Right ventricle myocardium inferior (tissue), 1 donor: ENCODE measurements around the gene COPE. TPM values are rescaled to one million over a fixed set of nuclear protein-coding genes. Genes with fewer than 3 reads are reported as not detected.
A peak's percentile ranks its signal among the peaks of the same experiment; 100 is the strongest.

Experiments used
- ATAC-seq: fragments of 200-7000 bp; cut with Tn5 transposase; one replicate; pipeline ENCODE4 v1.9.1; 2020; ENCODE audit warnings: mild to moderate bottlenecking, moderate library complexity
- DNase-seq: peaks from one replicate; pipeline ENCODE4 v3.0.0; 2021; ENCODE audit errors: missing footprints
- intact Hi-C: fragments of 100-400 bp; cut with DNase I; formaldehyde crosslinking; loops from one replicate; pipeline ENCODE4 v1.11.0; 2022
- total RNA-seq: library from RNA; stranded (reverse); fragmentation: NEBNext Ultra II Directional; extraction: Animal tissue kit (Norgen Biotek cat#: 25700); gene quantifications from one replicate; pipeline ENCODE4 v1.2.1, GENCODE V29; 2021
- donor health status: DM: no; HTN: yes; CAD: no; lungs with severe emphysema.

The COPE gene
- total RNA-seq, 1 donor from 2014 or later: 139 TPM

DNA sequence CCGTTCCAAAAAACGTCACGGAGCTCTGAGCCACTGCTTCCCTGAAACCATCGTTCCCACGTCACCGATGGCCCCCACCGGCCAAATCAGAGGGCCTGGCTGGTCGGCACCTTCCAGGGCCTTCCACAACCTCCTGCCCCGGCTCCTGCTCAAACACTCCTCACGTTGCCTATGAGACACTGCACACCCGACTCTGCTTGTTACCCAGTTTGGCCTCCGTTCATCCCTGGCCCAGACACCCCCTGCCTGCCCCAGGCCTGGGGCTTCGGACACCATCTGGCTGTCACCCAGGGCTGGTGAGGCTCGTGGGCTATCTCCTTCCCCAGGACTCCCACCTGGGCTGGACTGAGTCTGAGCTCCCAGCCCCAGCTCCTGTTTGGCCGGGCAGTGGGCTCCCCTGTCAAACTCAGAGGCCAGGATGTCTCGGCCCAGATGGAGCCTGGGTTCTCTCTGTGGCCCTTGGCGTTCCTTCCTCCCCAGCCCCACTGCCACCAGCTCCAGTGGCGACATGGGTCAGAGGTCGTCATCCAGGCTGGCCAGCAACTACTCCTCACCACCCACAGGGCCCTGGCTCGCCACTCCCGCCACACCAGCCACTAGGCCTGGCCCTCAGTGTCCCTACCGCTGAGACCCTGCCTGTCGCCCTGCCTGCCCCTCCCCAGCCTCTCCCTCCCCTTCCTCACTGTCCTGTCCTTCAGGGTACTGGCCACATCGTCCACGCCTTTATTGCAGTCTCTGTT lies 41.0 kb downstream of the COPE start:
- ATAC-seq: no peak
- DNase-seq: no peak
- intact Hi-C loops: no loop called here

- ATAC-seq: no peak
- intact Hi-C loops: no loop called here
- DNase-seq: no peak
Observed at GRCh38 chr19:18876865-18877264, 42.3 kb downstream of the COPE start.

DNA sequence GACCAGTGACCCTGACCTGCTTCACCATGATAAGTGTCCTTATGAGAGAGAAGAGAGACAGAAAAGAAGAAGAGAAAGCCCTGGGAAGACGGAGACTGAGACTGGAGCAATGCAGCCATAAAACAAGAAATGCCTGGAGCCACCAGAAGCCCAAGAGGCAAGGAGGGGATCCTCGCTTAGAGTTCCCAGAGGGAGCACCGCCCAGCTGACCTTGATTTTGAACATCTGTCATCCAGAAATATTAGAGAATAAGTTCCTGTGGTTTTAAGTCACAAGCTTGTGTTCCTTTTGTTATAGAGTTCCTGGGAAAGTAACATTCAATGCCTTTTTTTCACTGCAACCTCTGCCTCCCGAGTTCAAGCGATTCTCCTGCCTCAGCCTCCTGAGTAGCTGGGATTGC lies 43.5 kb downstream of the COPE start:
- ATAC-seq: no peak
- intact Hi-C loops: no loop called here
- no peak for DNase-seq

- DNase-seq: no peak
- ATAC-seq: no peak
- intact Hi-C loops: no loop called here
Observed at GRCh38 chr19:18871543-18871942, 47.6 kb downstream of the COPE start.

DNA sequence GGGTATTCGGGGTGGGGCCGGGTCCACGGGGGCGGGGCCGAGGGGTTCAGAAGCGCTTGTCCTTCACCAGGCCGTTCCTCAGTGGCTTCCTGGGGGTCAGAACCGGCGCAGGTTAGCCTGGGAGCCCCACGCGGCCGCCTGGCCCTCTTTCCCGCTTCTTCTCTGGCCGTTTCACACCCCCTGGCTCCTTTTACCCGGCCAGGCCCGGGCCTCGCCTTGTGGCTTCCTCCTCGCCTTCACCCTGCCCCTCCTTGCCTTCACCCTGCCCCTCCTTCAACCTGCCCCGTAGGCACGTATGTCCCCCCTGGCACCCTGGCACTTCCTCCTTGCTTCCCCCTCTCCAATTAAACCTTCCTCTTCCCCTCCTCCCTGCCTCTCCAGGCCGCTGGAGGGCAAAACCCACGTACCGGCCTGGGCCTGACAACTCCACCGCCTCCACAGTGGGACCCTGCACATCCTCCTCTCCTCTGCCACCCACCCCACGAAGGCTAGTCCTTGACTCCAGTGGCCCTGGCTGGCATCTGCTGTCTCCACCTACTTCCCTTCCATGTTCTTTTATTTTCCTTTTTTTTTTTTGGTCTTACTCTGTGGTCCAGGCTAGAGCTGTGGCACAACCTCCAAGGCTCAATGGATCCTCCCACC lies 48.5 kb downstream of the COPE start:
- DNase-seq (no peak), ATAC-seq (no peak)
- intact Hi-C loops: no loop called here

DNA sequence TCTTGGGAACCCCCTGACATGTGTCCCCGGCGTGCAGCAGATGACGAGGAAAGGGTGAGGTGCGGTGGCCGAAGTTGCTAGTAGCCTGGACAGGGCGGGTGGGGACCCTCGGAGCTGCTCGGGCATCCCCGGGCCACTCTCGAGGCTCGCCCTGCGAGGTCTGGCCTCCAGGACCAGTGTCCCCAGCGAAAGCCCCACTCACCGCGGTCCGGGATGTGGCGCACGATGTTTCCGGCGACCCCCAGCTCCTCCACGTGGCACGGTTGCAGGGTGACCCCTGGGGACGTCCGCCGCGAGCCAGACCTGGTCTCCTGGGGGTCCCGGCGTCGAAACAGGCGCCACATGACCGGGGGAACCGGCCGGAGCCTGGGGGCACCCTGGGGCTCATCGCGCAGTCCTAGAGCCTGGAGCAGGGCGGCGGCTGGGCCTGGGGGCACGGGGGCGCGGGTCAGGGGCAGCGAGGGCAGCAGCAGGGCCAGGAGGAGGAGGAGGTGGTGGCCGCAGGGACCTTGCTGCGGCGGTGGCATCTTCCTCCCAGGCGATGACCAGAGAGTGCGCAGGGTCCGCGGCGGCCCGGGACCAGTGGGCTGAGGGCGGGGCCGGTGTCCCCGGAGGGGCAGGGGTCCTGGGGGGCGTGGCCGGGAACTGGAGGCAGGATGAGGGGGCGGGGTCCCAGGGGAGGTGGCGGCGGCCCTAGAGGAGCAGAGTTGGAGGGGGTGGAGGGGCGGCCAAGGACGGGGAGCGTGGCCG lies 49.2 kb downstream of the COPE start:
- no peak for DNase-seq
- intact Hi-C loops: no loop called here
- ATAC-seq: no peak

GRCh38 chr19:18869023-18869618 lies 50.1 kb downstream of the COPE start:
- DNase-seq (no peak), ATAC-seq (no peak)
- intact Hi-C loops: no loop called here

GRCh38 chr19:18868380-18869022 lies 50.7 kb downstream of the COPE start:
- DNase-seq: no peak
- intact Hi-C loops: no loop called here
- no peak for ATAC-seq

DNA sequence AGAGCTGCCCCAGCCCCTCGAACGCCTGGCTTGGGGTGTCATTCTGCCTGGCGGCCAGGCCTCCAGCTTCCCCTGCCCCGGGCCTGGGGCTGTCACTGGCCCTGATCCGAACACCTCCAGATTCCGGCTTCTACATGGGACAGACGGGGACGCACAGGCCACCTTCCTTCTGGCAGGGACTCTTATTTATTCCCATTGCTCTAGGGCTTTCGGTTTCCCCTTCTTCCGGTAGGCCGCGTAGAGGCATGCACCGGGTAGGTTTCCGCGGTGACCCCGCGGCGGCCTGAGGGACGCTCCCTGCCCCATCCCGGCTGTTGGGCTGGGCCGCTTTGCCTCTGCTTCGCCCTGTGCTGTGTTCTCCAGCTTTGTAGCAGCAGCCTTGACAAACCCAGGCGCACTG lies 51.4 kb downstream of the COPE start:
- ATAC-seq (no peak), DNase-seq (no peak)
- intact Hi-C loops: no loop called here

DNA sequence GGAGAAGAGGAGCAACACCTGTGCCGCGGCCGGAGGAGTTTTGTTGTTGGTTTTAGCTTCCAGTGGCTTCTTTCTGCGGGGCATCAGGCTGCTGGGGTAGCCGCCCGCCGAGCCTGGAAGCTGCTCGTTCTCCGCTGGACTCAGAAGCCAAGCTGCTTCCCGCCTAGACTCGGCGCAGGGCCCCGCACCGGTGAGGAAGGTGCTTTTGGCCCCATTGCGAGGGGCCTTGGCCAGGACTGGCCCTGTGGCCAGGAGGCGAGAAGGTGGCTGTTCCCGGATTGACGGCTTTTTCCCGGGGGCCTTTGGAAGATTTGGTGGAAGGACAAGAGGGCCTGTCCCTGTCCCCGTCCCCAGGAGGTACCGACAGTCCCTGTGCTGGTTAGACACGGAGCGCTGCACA lies 52.0 kb downstream of the COPE start:
- DNase-seq: no peak
- intact Hi-C loops: no loop called here

DNA sequence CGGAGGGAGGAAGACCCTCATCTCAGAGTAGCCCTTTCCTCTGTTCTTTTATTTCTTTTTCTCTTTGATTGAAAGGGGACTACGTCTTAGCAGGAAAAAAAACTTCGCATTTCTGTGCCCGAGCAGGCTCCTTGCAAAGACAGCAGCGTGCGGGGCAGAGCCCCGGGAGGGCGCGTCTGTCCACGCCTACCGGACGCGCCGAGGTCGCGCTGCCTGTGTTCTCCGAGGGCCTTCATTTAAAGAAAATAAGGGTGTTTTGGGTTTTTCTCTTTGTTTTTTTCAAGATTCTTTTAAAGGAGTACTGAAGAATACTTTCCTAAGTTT lies 52.4 kb downstream of the COPE start:
- intact Hi-C loops: no loop called here
- DNase-seq: no peak
- no peak for ATAC-seq

More for the DNA sequence above, 52.0 kb downstream of the COPE start:
- ATAC-seq: no peak

DNA sequence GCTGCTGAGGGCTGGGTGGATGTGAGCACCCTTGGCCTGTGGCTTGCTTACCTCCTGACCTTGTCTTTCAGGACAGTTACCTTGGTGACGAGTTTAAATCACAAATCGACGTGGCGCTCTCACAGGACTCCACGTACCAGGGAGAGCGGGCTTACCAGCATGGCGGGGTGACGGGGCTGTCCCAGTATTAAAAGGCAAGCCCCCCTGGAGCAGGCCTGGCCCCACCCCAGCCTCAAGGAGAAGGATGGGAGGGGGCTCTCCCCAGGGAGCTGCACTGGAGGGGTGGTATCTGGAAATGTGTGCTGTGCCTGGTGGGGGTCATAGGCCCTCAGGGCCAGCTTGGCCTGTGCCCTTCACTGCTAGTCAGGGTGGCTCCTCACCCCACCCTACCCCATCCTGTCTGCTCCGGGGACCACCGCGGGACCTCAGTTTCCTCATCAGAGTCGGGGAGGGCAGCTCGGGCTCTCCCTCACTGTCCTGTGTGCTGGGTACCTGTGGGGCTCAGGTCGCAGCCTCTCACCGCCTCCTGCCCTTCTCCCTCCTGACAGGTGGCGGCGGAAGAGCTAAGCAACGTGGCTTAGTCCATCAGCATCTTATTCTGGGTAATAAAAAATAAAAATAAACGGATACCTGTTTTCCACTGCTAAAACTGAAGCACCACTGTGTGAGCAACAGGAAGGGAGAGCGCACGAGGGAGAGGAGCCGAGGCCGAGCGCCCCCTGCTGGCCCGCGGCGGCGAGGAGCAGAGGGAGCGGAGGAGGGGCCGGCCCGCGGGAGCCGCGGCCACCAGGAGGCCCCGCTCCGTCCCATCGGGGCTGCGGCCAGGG lies 53.0 kb downstream of the COPE start:
- peak; percentile 78 for ATAC-seq
- peak; percentile 91 for DNase-seq
- intact Hi-C loops: no loop called here

- no peak for DNase-seq
- intact Hi-C loops: no loop called here
- ATAC-seq: no peak
Observed at GRCh38 chr19:18865106-18865972, 53.8 kb downstream of the COPE start.

GRCh38 chr19:18863843-18864362 lies 55.3 kb downstream of the COPE start:
- no peak for DNase-seq
- ATAC-seq: no peak
- intact Hi-C loops: no loop called here

- intact Hi-C loops: no loop called here
- DNase-seq (no peak), ATAC-seq (no peak)
Observed at GRCh38 chr19:18862976-18863842, 56.0 kb downstream of the COPE start.

- intact Hi-C loops: no loop called here
- DNase-seq (no peak), ATAC-seq (no peak)
Observed at GRCh38 chr19:18861917-18862316, 57.3 kb downstream of the COPE start.
